PC-3 (cell line): ENCODE data around the gene IL10RB.

ENCODE experiments used
- CTCF ChIP-seq: fragments of 300-600 bp; sonication (generic); conservative IDR thresholded peaks from 2 replicates; pipeline ENCODE4 v1.5.1; 2017; ENCODE audit warnings: antibody characterized with exemption, low read depth, mild to moderate bottlenecking, low read length
- EZH2 ChIP-seq: fragments of 300-600 bp; sonication (generic); IDR thresholded peaks from one replicate; pipeline ENCODE4 v1.6.1; 2017; ENCODE audit warnings: antibody characterized with exemption, mild to moderate bottlenecking, low read length; ENCODE audit not compliant: unreplicated experiment
- EZH2phosphoT487 ChIP-seq: fragments of 300-600 bp; sonication (generic); IDR thresholded peaks from 2 replicates; pipeline ENCODE4 v1.6.1; 2018; ENCODE audit warnings: mild to moderate bottlenecking, antibody characterized with exemption, low read length, borderline replicate concordance

GRCh38 chr21:33258475-33258874 is 7.7 kb upstream of the IL10RB start:
- TF ChIP-seq CTCF: no peak
- TF ChIP-seq EZH2phosphoT487: no peak
- TF ChIP-seq EZH2: no peak
